ENCODE results near the gene TRIB2. TPM values are rescaled to one million over a fixed set of nuclear protein-coding genes. Genes with fewer than 3 reads are reported as not detected.

The TRIB2 gene
- total and polyA plus RNA-seq, 9 of the 15 experiments (the other 6 are each of a cell fraction or from before 2014, with no cell fraction given), result 9.0 to 39.0 (median 26.3) TPM

DNA sequence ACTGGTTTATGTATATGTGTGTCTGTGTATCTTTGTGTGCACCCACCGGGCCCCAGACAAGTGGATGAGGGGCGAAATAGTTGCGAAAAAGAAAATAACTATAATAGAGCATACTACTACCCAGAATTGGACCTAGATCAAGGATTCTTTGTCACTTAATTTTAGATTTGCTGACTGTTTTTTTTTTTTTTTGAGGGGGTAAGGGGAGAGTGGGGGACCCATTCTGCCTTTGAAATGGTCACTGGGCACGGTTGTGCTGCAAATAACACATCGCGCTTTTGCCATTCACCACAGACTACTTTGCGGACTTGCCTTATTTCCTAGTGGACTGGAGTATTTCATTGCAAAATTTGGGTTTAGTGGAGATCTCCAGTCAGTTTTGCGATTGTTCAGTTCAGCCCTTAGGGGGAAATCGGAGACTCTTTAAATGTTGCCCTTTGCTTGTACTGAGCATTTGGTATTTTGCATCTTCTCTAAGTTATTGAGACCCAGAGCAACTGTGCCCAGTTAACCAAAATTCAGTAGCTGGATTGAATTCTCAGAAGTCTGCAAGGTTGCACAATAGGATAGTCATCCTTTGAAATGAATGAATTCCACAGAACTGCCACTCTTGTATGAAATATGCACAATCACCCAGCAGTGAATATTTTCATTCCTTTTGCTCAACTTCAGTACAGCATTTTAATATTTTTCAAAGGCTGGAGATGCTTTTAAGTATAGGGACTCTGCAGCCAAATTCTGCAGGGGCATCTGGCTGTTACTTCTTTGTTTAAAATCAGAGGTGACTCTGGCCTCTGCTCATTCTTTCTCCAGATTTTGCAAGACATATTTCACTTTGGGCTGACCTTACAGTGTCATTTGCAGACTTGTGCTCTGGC is 2.9 kb downstream of the TRIB2 start:
- no peak overlapping the region for H2AFZ ChIP-seq (ENCODE audit: low read depth, low read length)
- H3K4me1 ChIP-seq (replicated peaks in 1 of 2; ENCODE audit: control insufficient read depth in 2 of 2, insufficient read depth in 2 of 2, low read length in 2 of 2), result peaks cover 13 to 30% of the 10 kb centered on the region in 2 experiments; a peak in 4 of 5 replicates
- DNase-seq (ENCODE audit: extremely low read depth in 1 of 4, low spot score in 3 of 4) (no peak), FAIRE-seq (peak; percentile 26), ATAC-seq (no peak)
- no peaks in the 10 kb centered on the region for H3K9me3 ChIP-seq (replicated peaks; ENCODE audit: control insufficient read depth, insufficient read depth, low read depth, low read length)
- POLR2A ChIA-PET, result interaction anchor here (1.1 to 1.7 kb wide), 2 partner anchors 7 to 9 kb away, joined by 4 read pairs; no protein-coding TSS in a partner anchor
- BruUV-seq (replicated peaks), result no TSS peak
- peaks cover 20% of the 10 kb centered on the region; the same call in 2 of the 3 replicates for H3K36me3 ChIP-seq (ENCODE audit: control insufficient read depth, insufficient read depth, low read length)
- no peaks in the 10 kb centered on the region for H3K27me3 ChIP-seq (ENCODE audit: control insufficient read depth in 2 of 2, insufficient read depth in 2 of 2, low read length in 2 of 2)
- 26% methylated on average over 9 of the region's 9 CpGs for WGBS (ENCODE audit: insufficient coverage, low coverage, missing lambda C conversion rate)
- no peak overlapping the region for H3K27ac ChIP-seq (ENCODE audit: extremely low read depth, low read depth, low read length)
- peaks cover 65% of the 10 kb centered on the region for H3K79me2 ChIP-seq (ENCODE audit: control insufficient read depth, insufficient read depth, low read length)
- intact Hi-C loops (cut with micrococcal nuclease) (loop anchor here (5.0 kb wide), 6 partner anchors 42 to 752 kb away; no protein-coding TSS in a partner anchor), in situ Hi-C loops (cut with MboI) (loop anchor here (5.0 to 25.0 kb wide), 3 partner anchors 302 to 892 kb away; no protein-coding TSS in a partner anchor)
- H4K20me1 ChIP-seq (replicated peaks; ENCODE audit: control insufficient read depth, insufficient read depth, low read length), result no peaks in the 10 kb centered on the region; the same call in 1 of the 2 replicates
- CTCF ChIA-PET (ENCODE audit: low intra/inter-chr PET ratio), result no interaction called here
- H3K4me2 ChIP-seq (ENCODE audit: insufficient read depth, low read length), result peak overlapping the region; percentile 86
- peak overlapping the region; percentile 64 for H3K4me3 ChIP-seq
- no peak overlapping the region; a peak in 1 of 4 replicates for H3K9ac ChIP-seq (ENCODE audit: insufficient read depth in 1 of 2, low read depth in 2 of 2, low read length in 2 of 2)
- no peaks in the 10 kb centered on the region for H3K9me1 ChIP-seq (ENCODE audit: control insufficient read depth, insufficient read depth, low read length)
- TF ChIP-seq MEIS2 (IDR thresholded peaks at IDR 0.05; ENCODE audit: partially characterized antibody) (peak; percentile 9), ZNF77 (CRISPR knock-in tag; IDR thresholded peaks at IDR 0.05) (no peak), GATAD2A (IDR thresholded peaks at IDR 0.05) (no peak), BRCA1 (IDR thresholded peaks at IDR 0.05) (no peak), BRCA1 (CRISPR knock-in tag; IDR thresholded peaks at IDR 0.05) (no peak), ZNF316 (IDR thresholded peaks at IDR 0.05) (peak; percentile 81), ATF3 (IDR thresholded peaks at IDR 0.05) (no peak), ATF3 (CRISPR knock-in tag; conservative IDR thresholded peaks at IDR 0.05) (no peak), ZNF217 (CRISPR knock-in tag; IDR thresholded peaks at IDR 0.05) (no peak), FOXK2 (conservative IDR thresholded peaks at IDR 0.05 in 1 of 2, IDR thresholded peaks at IDR 0.05 in 1 of 2; ENCODE audit: low read depth in 2 of 2) (no peak), C11orf30 (IDR thresholded peaks at IDR 0.05; ENCODE audit: low read depth) (peak; percentile 24; the same call in 1 of the 2 replicates), CEBPG (CRISPR knock-in tag; IDR thresholded peaks at IDR 0.05) (peak; percentile 67; the same call in 1 of the 2 replicates), CEBPG (tag; conservative IDR thresholded peaks at IDR 0.05 in 1 of 2, IDR thresholded peaks at IDR 0.05 in 1 of 2) (peak; percentile 81 to 95)
- TF ChIP-seq, protein P1, sequence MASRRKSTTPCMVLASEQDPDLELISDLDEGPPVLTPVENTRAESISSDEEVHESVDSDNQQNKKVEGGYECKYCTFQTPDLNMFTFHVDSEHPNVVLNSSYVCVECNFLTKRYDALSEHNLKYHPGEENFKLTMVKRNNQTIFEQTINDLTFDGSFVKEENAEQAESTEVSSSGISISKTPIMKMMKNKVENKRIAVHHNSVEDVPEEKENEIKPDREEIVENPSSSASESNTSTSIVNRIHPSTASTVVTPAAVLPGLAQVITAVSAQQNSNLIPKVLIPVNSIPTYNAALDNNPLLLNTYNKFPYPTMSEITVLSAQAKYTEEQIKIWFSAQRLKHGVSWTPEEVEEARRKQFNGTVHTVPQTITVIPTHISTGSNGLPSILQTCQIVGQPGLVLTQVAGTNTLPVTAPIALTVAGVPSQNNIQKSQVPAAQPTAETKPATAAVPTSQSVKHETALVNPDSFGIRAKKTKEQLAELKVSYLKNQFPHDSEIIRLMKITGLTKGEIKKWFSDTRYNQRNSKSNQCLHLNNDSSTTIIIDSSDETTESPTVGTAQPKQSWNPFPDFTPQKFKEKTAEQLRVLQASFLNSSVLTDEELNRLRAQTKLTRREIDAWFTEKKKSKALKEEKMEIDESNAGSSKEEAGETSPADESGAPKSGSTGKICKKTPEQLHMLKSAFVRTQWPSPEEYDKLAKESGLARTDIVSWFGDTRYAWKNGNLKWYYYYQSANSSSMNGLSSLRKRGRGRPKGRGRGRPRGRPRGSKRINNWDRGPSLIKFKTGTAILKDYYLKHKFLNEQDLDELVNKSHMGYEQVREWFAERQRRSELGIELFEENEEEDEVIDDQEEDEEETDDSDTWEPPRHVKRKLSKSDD (conservative IDR thresholded peaks at IDR 0.05; ENCODE audit: low read length), result no peak
- TF ChIP-seq, protein P2, sequence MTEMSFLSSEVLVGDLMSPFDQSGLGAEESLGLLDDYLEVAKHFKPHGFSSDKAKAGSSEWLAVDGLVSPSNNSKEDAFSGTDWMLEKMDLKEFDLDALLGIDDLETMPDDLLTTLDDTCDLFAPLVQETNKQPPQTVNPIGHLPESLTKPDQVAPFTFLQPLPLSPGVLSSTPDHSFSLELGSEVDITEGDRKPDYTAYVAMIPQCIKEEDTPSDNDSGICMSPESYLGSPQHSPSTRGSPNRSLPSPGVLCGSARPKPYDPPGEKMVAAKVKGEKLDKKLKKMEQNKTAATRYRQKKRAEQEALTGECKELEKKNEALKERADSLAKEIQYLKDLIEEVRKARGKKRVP (CRISPR knock-in tag; IDR thresholded peaks at IDR 0.05), result no peak
- TF ChIP-seq, protein P3, sequence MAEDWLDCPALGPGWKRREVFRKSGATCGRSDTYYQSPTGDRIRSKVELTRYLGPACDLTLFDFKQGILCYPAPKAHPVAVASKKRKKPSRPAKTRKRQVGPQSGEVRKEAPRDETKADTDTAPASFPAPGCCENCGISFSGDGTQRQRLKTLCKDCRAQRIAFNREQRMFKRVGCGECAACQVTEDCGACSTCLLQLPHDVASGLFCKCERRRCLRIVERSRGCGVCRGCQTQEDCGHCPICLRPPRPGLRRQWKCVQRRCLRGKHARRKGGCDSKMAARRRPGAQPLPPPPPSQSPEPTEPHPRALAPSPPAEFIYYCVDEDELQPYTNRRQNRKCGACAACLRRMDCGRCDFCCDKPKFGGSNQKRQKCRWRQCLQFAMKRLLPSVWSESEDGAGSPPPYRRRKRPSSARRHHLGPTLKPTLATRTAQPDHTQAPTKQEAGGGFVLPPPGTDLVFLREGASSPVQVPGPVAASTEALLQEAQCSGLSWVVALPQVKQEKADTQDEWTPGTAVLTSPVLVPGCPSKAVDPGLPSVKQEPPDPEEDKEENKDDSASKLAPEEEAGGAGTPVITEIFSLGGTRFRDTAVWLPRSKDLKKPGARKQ (CRISPR knock-in tag; IDR thresholded peaks at IDR 0.05), result 0 out of 2 replicates have a peak, but pooled peaks have one; percentile 58
